Psoas muscle (tissue), 8 donors: Measurements from ENCODE around the gene FOXN4. TPM values are rescaled to one million over a fixed set of nuclear protein-coding genes. Genes with fewer than 3 reads are reported as not detected.

Experiments
- ATAC-seq, 4 donors: fragments of 200-7000 bp; cut with Tn5 transposase; one replicate each; pipeline ENCODE4 v1.9.1; 2020; ENCODE audit warnings: moderate library complexity in 3 of 4, mild to moderate bottlenecking in 2 of 4
- DNase-seq, 2 donors: peaks; one replicate each; pipeline ENCODE4 v3.0.0-alpha.2; 2020
- H3K27ac ChIP-seq: fragments of 200-600 bp; one replicate; pipeline ENCODE4 v1.8.0; 2022
- H3K27me3 ChIP-seq, 3 donors: fragments of 200-600 bp in 1 of 3; one replicate each; pipeline versions ENCODE4 v1.6.1 to v1.8.0; 2013 to 2022; ENCODE audit warnings: low read length in 2 of 3, mild to moderate bottlenecking in 2 of 3, moderate library complexity in 1 of 3; ENCODE audit not compliant: insufficient read depth in 3 of 3
- H3K36me3 ChIP-seq, 2 donors: fragments of 200-600 bp in 1 of 2; one replicate each; pipeline versions ENCODE4 v1.6.1 to v1.8.0; 2013 to 2022; ENCODE audit warnings: low read depth in 1 of 2, mild to moderate bottlenecking in 1 of 2, moderate library complexity in 1 of 2; ENCODE audit not compliant: insufficient read depth in 1 of 2
- H3K4me1 ChIP-seq: fragments of 200-600 bp; one replicate; pipeline ENCODE4 v1.8.0; 2022
- H3K4me3 ChIP-seq: fragments of 200-600 bp; one replicate; pipeline ENCODE4 v1.8.0; 2022; ENCODE audit warnings: mild to moderate bottlenecking
- H3K9me3 ChIP-seq: fragments of 200-600 bp; one replicate; pipeline ENCODE4 v1.8.0; 2022
- CTCF ChIP-seq: fragments of 200-600 bp; IDR thresholded peaks from one replicate; pipeline ENCODE4 v1.8.0; 2022; ENCODE audit warnings: antibody characterized with exemption
- WGBS, 3 donors: extraction: QIAGEN DNeasy Blood & Tissue Kit; methylation state at CpG; one replicate each; pipeline versions ENCODE4 v1.1.6 to v1.1.7; 2013; 5-methylcytosine and 5-hydroxymethylcytosine counted together
- intact Hi-C, 2 donors: fragments of 100-400 bp; cut with DNase I; formaldehyde crosslinking; loops; one replicate each; pipeline versions ENCODE4 v1.11.0 to v1.14.2; 2022
- polyA plus RNA-seq, 3 donors: library from polyadenylated mRNA; stranded (reverse); fragments of 200-250 nt; gene quantifications; one replicate each; pipeline ENCODE4 v1.2.3, GENCODE V29; 2013
- total RNA-seq, 4 donors: library from RNA; stranded (reverse); fragmentation: NEBNext Ultra II Directional in 2 of 4; extraction: Animal tissue kit (Norgen Biotek cat#: 25700) in 2 of 4; gene quantifications; one replicate each; pipeline versions ENCODE4 v1.2.1 to v1.2.4, GENCODE V29; 2021 to 2023
- donor health status: healthy with polysubstance abuse.
- donor health status: DM: no; HTN: no; CAD: no; lungs with moderate emphysema.
- donor health status: Bipolar disorder and iron deficiency.
- donor health status: healthy.
- donor health status: DM: yes; HTN: yes; CAD: no.
- donor health status: DM: no; HTN: no; CAD: no.
- donor health status: DM: no; HTN: no; CAD: no.
- donor health status: DM: yes; HTN: yes; CAD: no.

FOXN4 gene
- total and polyA plus RNA-seq, 7 donors: 0.01 to 0.03 TPM; not detected in 5

DNA sequence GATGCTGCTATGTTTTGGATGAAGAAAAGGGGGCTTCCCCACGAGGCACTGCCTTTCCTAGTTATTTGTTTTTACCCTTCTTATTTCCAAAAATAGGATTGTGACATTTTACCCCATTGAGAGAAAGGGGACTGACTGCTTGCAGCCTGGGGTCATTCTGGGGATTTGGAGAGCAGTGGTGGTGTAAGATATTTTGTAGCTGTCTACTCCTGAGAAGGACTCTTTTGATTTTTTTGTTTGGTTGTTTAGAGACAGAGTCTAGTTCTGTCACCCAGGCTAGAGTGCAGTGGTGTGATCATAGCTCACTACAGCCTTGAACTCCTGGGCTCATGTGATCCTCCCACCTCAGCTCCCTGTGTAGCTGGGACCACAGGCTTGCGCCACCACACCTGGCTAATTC is 78.9 kb downstream of the FOXN4 start:
- no peak for DNase-seq
- 66 to 73% (median 68%) methylated on average over 2 of the region's 2 CpGs for WGBS, 3 donors
- Histone ChIP-seq H3K27ac (no peak overlapping the region), H3K4me1 (no peaks in the 10 kb centered on the region), H3K27me3 (no peaks in the 10 kb centered on the region), H3K9me3 (no peaks in the 10 kb centered on the region), H3K36me3 (peaks cover 0 to 100% of the 10 kb centered on the region in 2 donors), H3K4me3 (no peak overlapping the region)
- intact Hi-C loops: loop anchor here in 1 of 2 donors (10.0 kb wide), 2 partner anchors 55 to 265 kb away; no protein-coding TSS in a partner anchor
- no peak for ATAC-seq
- no peak for TF ChIP-seq CTCF

DNA sequence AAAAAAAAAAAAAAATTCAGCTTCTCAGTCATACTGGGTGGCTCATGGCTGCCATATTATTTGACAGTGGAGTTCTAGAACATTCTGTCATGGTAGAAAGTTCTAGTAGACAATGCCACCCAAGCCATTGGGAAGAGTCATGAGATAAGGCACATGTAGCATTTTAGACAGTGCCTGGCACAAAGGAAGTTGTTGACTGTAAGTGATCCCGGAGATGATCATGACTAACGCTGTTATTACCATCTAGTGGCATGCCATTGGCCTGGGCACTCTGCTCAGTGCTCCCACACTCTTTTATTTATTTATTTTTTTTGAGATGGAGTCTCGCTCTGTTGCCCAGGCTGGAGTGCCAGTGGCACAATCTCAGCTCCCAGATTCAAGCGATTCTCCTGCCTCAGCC is 80.4 kb downstream of the FOXN4 start:
- intact Hi-C loops: no loop called here
- H3K4me3 ChIP-seq: no peak overlapping the region
- 63 to 83% (median 64%) methylated on average over 4 of the region's 4 CpGs for WGBS, 3 donors
- no peaks in the 10 kb centered on the region for H3K9me3 ChIP-seq
- TF ChIP-seq CTCF: no peak
- no peaks in the 10 kb centered on the region for H3K4me1 ChIP-seq
- no peaks in the 10 kb centered on the region for H3K27me3 ChIP-seq
- DNase-seq (no peak), ATAC-seq (peak; percentile 77 to 83 (median 78))
- H3K36me3 ChIP-seq: peaks cover 0 to 100% of the 10 kb centered on the region in 2 donors
- H3K27ac ChIP-seq: peak overlapping the region; percentile 58

Other genes starting within 250 kb of the FOXN4 start
- gene ALKBH2, start 215.8 kb downstream of the FOXN4 start, total RNA-seq: 10 to 100 TPM in 3 of 4 donors, 1 to 10 TPM in 1; 7.3 to 25.3 (median 17.7) TPM
- gene ALKBH2, start 215.8 kb downstream of the FOXN4 start, polyA plus RNA-seq: 10 to 100 TPM; 28.0 to 50.4 (median 28.5) TPM
- 10 to 100 TPM; 40.4 to 68.9 (median 42.1) TPM for gene UNG, start 211.7 kb downstream of the FOXN4 start, total RNA-seq
- gene UNG, start 211.7 kb downstream of the FOXN4 start, polyA plus RNA-seq: 10 to 100 TPM; 34.3 to 93.1 (median 36.7) TPM
- 100 to 1,000 TPM; 113 to 503 (median 331) TPM for gene ACACB, start 192.7 kb downstream of the FOXN4 start, total RNA-seq
- 100 to 1,000 TPM in 2 of 3 donors, 10 to 100 TPM in 1; 27.0 to 275 (median 136) TPM for gene ACACB, start 192.7 kb downstream of the FOXN4 start, polyA plus RNA-seq
- gene MYO1H, start 38.6 kb upstream of the FOXN4 start, total RNA-seq: under 1 TPM in 1 of 4 donors, not detected in 3; 0.10 TPM
- gene MYO1H, start 38.6 kb upstream of the FOXN4 start, polyA plus RNA-seq: not detected
- gene KCTD10, start 168.0 kb upstream of the FOXN4 start, total RNA-seq: 10 to 100 TPM; 13.0 to 21.8 (median 17.9) TPM
- 10 to 100 TPM in 2 of 3 donors, 1 to 10 TPM in 1; 7.4 to 16.0 (median 11.6) TPM for gene KCTD10, start 168.0 kb upstream of the FOXN4 start, polyA plus RNA-seq
- 10 to 100 TPM; 41.7 to 50.8 (median 46.3) TPM for gene UBE3B, start 168.3 kb upstream of the FOXN4 start, total RNA-seq
- gene UBE3B, start 168.3 kb upstream of the FOXN4 start, polyA plus RNA-seq: 10 to 100 TPM; 13.5 to 45.0 (median 14.4) TPM